Testis (tissue), 3 donors: ENCODE measurements around the gene STK24. TPM values are rescaled to one million over a fixed set of nuclear protein-coding genes. Genes with fewer than 3 reads are reported as not detected.
"Not testable (repeated sequence)": the region's sequence is repeated elsewhere in the genome, so short reads cannot be mapped to it uniquely, and the experiment has no call there.

ENCODE experiments used
- DNase-seq: peaks from one replicate; pipeline ENCODE4 v3.0.0-alpha.2; 2019
- H3K27ac ChIP-seq, 2 donors: fragments of 200-600 bp; sonication (generic); one replicate each; pipeline ENCODE4 v1.5.1; 2019
- H3K27me3 ChIP-seq: fragments of 200-600 bp; sonication (generic); one replicate; pipeline ENCODE4 v1.5.1; 2019
- H3K36me3 ChIP-seq: fragments of 200-600 bp; sonication (generic); one replicate; pipeline ENCODE4 v1.5.1; 2017; ENCODE audit warnings: low read depth; ENCODE audit errors: missing control alignments
- H3K4me1 ChIP-seq: fragments of 200-600 bp; sonication (generic); one replicate; pipeline ENCODE4 v1.5.1; 2019
- H3K4me3 ChIP-seq, 2 donors: fragments of 200-600 bp; sonication (generic); one replicate each; pipeline ENCODE4 v1.5.1; 2017 to 2019
- H3K9me3 ChIP-seq: fragments of 200-600 bp; sonication (generic); one replicate; pipeline ENCODE4 v1.5.1; 2017
- POLR2A ChIP-seq: fragments of 450-650 bp; IDR thresholded peaks from one replicate; pipeline ENCODE4 v1.6.1; 2017; ENCODE audit warnings: antibody characterized with exemption, mild to moderate bottlenecking, moderate library complexity
- WGBS, 2 donors: methylation state at CpG; one replicate each; pipeline ENCODE4 v1.1.5; 2018; 5-methylcytosine and 5-hydroxymethylcytosine counted together
- intact Hi-C: fragments of 100-400 bp; cut with DNase I; formaldehyde crosslinking; loops from one replicate; pipeline ENCODE4 v1.15.1; 2023; ENCODE audit warnings: low total_unique reads
- polyA plus RNA-seq: library from polyadenylated mRNA; stranded (reverse); fragments of 350-450 nt; fragmentation: Illumina TruSeq; extraction: RNeasy Lipid Tissue Mini Kit (QIAGEN cat#74804); gene quantifications from one replicate; pipeline ENCODE4 v1.2.3, GENCODE V29; 2014; ENCODE audit warnings: low read depth, low replicate concordance; ENCODE audit not compliant: insufficient read depth
- total RNA-seq, 2 donors: library from RNA; depleted of rRNA; stranded (reverse); fragments of >200 nt; gene quantifications; one replicate each; pipeline ENCODE4 v1.2.3, GENCODE V29; 2016
- TF ChIP-seq, protein P1 (sequence below), 3 experiments: fragments of 450-650 bp in 2 of 3; fragments of 200-600 bp in 1 of 3; sonication (generic) in 1 of 3; IDR thresholded peaks; one replicate each; pipeline ENCODE4 v1.5.1; 2016 to 2019; ENCODE audit warnings: antibody characterized with exemption in 3 of 3, mild to moderate bottlenecking in 2 of 3, moderate library complexity in 1 of 3

Gene STK24
- total and polyA plus RNA-seq, 3 donors from 2014 or later: 97.4 to 172 (median 151) TPM

DNA sequence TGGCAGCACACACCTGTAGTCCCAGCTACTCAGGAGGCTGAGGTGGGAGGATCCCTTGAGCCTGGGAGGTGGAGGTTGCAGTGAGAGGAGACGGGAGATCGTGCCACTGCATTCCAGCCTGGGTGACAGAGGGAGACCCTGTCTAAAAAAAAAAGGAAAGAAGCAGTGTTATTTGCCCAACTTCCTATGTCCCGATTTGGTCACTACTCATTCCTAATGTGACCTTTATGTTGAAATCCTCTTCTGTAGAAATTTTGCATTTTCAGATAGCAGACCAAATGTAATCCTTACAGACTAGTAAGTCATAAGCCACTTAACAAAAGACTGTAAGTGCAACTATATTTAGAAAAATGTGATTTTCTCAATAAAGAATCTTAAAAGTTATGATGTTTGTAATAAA, 18.2 kb upstream of the STK24 start:
- H3K27me3 ChIP-seq: no peaks in the 10 kb centered on the region
- intact Hi-C loops: no loop called here
- no peak overlapping the region for H3K4me3 ChIP-seq
- no peak overlapping the region for H3K27ac ChIP-seq
- TF ChIP-seq, protein P1, sequence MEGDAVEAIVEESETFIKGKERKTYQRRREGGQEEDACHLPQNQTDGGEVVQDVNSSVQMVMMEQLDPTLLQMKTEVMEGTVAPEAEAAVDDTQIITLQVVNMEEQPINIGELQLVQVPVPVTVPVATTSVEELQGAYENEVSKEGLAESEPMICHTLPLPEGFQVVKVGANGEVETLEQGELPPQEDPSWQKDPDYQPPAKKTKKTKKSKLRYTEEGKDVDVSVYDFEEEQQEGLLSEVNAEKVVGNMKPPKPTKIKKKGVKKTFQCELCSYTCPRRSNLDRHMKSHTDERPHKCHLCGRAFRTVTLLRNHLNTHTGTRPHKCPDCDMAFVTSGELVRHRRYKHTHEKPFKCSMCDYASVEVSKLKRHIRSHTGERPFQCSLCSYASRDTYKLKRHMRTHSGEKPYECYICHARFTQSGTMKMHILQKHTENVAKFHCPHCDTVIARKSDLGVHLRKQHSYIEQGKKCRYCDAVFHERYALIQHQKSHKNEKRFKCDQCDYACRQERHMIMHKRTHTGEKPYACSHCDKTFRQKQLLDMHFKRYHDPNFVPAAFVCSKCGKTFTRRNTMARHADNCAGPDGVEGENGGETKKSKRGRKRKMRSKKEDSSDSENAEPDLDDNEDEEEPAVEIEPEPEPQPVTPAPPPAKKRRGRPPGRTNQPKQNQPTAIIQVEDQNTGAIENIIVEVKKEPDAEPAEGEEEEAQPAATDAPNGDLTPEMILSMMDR (IDR thresholded peaks at IDR 0.05): no peak
- no peak for TF ChIP-seq POLR2A
- no peak for DNase-seq
- no peaks in the 10 kb centered on the region for H3K9me3 ChIP-seq
- no peaks in the 10 kb centered on the region for H3K4me1 ChIP-seq
- WGBS, 2 donors: 88 to 90% methylated on average over 3 of the region's 3 CpGs
- H3K36me3 ChIP-seq: no peaks in the 10 kb centered on the region

DNA sequence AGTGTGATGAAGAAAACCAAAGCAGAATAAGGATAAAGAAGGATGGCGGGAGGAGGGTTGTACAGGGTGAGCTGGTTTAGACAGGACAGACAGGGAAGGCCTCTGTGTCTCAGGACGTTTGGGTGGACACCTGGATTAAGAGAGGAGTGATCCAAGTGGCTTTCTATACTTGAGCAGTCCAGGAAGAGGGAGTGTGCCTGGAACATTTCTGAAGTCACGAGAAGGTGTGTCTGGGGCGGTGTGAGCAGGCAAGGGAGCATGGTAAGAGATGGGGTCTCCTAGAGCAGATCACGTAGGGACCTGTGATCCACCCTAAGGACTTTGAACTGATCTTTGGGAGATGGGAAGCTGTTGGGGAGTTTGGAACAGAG, 15.4 kb upstream of the STK24 start:
- intact Hi-C loops: no loop called here
- Histone ChIP-seq H3K27ac (no peak overlapping the region), H3K4me1 (no peaks in the 10 kb centered on the region), H3K36me3 (no peaks in the 10 kb centered on the region), H3K4me3 (no peak overlapping the region), H3K9me3 (no peaks in the 10 kb centered on the region), H3K27me3 (no peaks in the 10 kb centered on the region)
- DNase-seq: no peak
- 82% methylated on average over 5 of the region's 5 CpGs for WGBS, 2 donors
- TF ChIP-seq POLR2A: no peak
- TF ChIP-seq, protein P1 (IDR thresholded peaks at IDR 0.05): no peak

DNA sequence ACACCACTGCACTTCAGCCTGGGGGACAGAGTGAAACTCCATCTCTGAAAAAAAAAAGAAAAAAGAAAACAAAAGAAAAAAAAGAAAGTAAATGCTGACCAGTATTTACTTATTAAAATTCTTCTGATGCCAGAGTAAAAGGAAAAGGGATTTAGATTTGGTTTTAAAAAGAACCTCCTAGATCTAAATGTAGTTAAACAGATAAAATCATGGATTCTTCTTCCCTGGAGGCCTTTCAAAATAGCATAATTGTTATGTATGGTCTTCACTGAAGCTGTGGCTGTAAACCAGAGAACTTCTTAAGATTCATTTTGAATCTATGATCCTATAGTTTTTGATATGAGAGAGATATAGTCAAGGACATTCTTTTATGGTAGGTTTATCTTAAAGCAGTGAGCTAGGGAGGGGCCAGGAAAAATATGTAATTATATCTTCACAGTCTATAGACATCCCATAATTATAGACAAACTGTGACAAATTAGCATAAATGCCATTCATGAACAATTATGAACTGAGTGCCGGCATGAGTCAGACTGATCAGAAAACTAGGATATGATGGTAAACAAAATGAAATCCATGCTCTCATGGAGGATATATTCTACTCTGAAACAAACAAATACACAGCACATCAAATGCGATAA, 14.9 kb upstream of the STK24 start:
- intact Hi-C loops: no loop called here
- TF ChIP-seq POLR2A: no peak
- TF ChIP-seq, protein P1 (IDR thresholded peaks at IDR 0.05): no peak
- DNase-seq: no peak
- no peaks in the 10 kb centered on the region for H3K4me1 ChIP-seq
- H3K9me3 ChIP-seq: no peaks in the 10 kb centered on the region
- WGBS, 2 donors: 96 to 97% methylated on average over 2 of the region's 2 CpGs
- no peaks in the 10 kb centered on the region for H3K27me3 ChIP-seq
- no peak overlapping the region for H3K27ac ChIP-seq
- H3K4me3 ChIP-seq: no peak overlapping the region
- no peaks in the 10 kb centered on the region for H3K36me3 ChIP-seq

DNA sequence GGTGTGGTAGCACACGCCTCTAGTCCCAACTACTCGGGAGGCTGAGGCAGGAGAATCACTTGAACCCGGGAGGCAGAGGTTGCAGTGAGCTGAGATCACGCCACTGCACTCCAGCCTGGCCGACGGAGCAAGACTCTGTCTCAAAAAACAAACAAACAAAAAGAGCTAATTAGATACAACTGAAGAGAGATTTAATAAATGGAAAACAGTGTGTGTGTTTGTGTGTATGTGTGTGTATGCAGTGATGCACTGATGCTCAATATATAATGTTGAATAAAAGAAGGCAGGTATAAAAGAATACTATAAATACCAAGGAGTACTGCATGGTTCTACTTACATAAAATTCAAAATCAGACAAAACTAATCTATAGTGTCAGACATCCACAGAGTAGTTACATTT, 13.6 kb upstream of the STK24 start:
- H3K4me3 ChIP-seq, H3K27me3 ChIP-seq, DNase-seq, intact Hi-C loops, H3K9me3 ChIP-seq, H3K27ac ChIP-seq, H3K4me1 ChIP-seq, H3K36me3 ChIP-seq: not testable (repeated sequence)
- WGBS, 2 donors: 93 to 97% methylated on average over 6 of the region's 6 CpGs

DNA sequence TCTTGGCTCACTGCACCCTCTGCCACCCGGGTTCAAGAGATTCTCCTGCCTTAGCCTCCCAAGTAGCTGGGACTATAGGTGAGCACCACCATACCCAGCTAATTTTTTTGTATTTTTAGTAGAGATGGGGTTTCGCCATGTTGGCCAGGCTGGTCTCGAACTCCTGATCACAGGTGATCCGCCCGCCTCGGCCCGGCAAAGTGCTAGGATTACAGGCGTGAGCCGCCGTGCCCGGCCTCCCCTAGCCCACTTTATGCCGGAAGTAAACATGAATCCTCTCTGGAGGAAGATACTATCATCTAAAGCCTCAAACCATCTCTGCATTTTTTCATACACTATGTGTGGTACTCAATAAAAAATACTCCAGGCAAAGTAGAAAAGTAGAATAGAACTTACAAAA, 12.6 kb upstream of the STK24 start:
- not testable (repeated sequence) for DNase-seq, H3K4me1 ChIP-seq, H3K27ac ChIP-seq, H3K27me3 ChIP-seq, H3K36me3 ChIP-seq, H3K9me3 ChIP-seq, H3K4me3 ChIP-seq
- intact Hi-C loops: loop anchor here (10.0 kb wide), 1 partner anchor 65 kb away; no protein-coding TSS in a partner anchor
- WGBS, 2 donors: 83 to 93% methylated on average over 12 of the region's 12 CpGs
